ENCODE data around the gene SIRT5. TPM values are rescaled to one million over a fixed set of nuclear protein-coding genes. Genes with fewer than 3 reads are reported as not detected.

SIRT5 gene
- total RNA-seq, 1 experiment from 2014 or later = 13.8 TPM

DNA sequence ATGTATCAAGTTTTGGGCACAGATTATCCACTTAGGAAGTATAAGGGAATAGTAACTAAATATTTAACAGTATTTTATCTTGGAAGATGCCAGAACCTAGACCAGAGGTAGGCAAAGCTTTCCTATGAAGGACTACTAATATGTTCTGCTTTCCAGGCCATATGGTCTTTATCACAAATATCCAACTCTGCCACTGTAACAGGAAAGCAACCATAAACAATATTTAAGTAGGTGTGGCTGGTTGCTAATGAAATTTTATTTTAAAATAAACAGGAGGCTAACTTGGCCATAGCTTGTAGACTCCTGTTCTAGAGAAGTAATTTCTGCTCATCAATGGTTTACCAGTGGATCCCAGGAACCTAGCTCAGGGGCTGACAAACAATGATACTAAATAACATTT lies 80.1 kb downstream of the SIRT5 start (continued):
- TF ChIP-seq CTCF (IDR thresholded peaks at IDR 0.05 in 2 of 3, conservative IDR thresholded peaks at IDR 0.05 in 1 of 3; ENCODE audit: borderline replicate concordance in 1 of 3, insufficient read depth in 1 of 3, low read depth in 2 of 3, low read length in 2 of 3) (no peak), CBX3 (IDR thresholded peaks at IDR 0.05; ENCODE audit: low read depth) (no peak)

DNA sequence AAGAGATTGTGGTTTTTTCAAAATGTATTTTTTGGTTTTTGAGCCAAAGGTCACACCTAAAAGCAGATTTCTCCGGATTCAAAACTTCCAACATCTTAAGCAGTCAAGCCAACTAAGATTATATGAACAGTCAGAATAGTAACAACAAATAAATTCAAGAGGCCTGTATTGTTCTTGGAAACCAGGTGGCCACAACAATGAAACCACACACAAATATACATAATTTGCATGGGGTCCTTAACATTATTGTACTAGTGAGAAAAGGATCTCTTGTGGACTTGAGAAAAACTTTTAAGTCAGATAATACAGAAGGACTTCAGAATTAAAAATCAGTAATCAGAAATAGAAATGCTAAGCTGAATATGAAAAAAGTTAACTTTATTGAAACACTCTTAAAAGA lies 81.3 kb downstream of the SIRT5 start:
- H3K79me2 ChIP-seq (ENCODE audit: insufficient read depth, low read length) = peaks cover 38% of the 10 kb centered on the region
- ATAC-seq = no peak
- no peaks in the 10 kb centered on the region for H3K9me2 ChIP-seq (ENCODE audit: insufficient read depth)
- ChIA-PET RAD21 (ENCODE audit: low non-redundant PET in 1 of 2, low total read pairs in 2 of 2, uncharacterized antibody in 2 of 2, unreplicated experiment in 2 of 2) (no interaction called here), POLR2A (no interaction called here), CTCF (no interaction called here)
- no peaks in the 10 kb centered on the region for H3K36me3 ChIP-seq (ENCODE audit: control insufficient read depth in 1 of 2, insufficient read depth in 2 of 2, low read length in 2 of 2)
- H3K4me3 ChIP-seq (replicated peaks in 1 of 2; ENCODE audit: low read depth in 1 of 2, low read length in 2 of 2) = no peak overlapping the region
- no peaks in the 10 kb centered on the region for H3K9me3 ChIP-seq (ENCODE audit: control insufficient read depth in 1 of 2, insufficient read depth in 1 of 2, low read depth in 1 of 2, low read length in 2 of 2)
- TF ChIP-seq ZFX (IDR thresholded peaks at IDR 0.05) (no peak), EZH2phosphoT487 (IDR thresholded peaks at IDR 0.05; ENCODE audit: borderline replicate concordance) (no peak), POLR2AphosphoS5 (IDR thresholded peaks at IDR 0.05; ENCODE audit: low read depth, low read length) (no peak), ELF1 (IDR thresholded peaks at IDR 0.05; ENCODE audit: borderline replicate concordance, low read depth) (no peak), FOSL1 (IDR thresholded peaks at IDR 0.05; ENCODE audit: low read depth) (no peak), SIN3A (IDR thresholded peaks at IDR 0.05; ENCODE audit: low read depth) (no peak), EZH2 (IDR thresholded peaks at IDR 0.05) (no peak), ZBTB33 (IDR thresholded peaks at IDR 0.05; ENCODE audit: extremely low read depth, insufficient replicate concordance, low read length) (no peak), YY1 (IDR thresholded peaks at IDR 0.05; ENCODE audit: extremely low read depth, insufficient replicate concordance, low read depth, low read length) (no peak), SP1 (IDR thresholded peaks at IDR 0.05; ENCODE audit: low read depth) (no peak), JUND (IDR thresholded peaks at IDR 0.05) (no peak)
- H3K9ac ChIP-seq (ENCODE audit: low read length) = no peak overlapping the region
- no peak overlapping the region for H2AFZ ChIP-seq (ENCODE audit: low read depth, low read length, poor library complexity, severe bottlenecking)
- H3K27ac ChIP-seq (ENCODE audit: low read depth, low read length) = no peak overlapping the region
- no TSS peak for BruUV-seq (replicated peaks)
- no peaks in the 10 kb centered on the region for H3K27me3 ChIP-seq (ENCODE audit: insufficient read depth, low read length)
- no peak for DNase-seq (ENCODE audit: low read depth, low spot score)
- 0 out of 2 replicates have a peak, but pooled peaks cover 3% of the 10 kb centered on the region for H4K20me1 ChIP-seq (ENCODE audit: insufficient read depth)
- H3K4me1 ChIP-seq (ENCODE audit: control insufficient read depth in 1 of 2, insufficient read depth in 2 of 2, low read length in 2 of 2) = no peaks in the 10 kb centered on the region
- intact Hi-C loops (cut with micrococcal nuclease) = no loop called here
- H3K4me2 ChIP-seq (ENCODE audit: low read length) = no peak overlapping the region
